Astrocyte (in vitro differentiated cells and primary cell): ENCODE results near the gene SEC22C. TPM values are rescaled to one million over a fixed set of nuclear protein-coding genes. Genes with fewer than 3 reads are reported as not detected.

Experiments used
- DNase-seq: peaks from one replicate; pipeline ENCODE4 v3.0.0-alpha.2; 2010; ENCODE audit warnings: low read depth
- FAIRE-seq: peaks from 2 replicates; lab custom pipeline; 2011; peaks lifted over from hg19 to GRCh38; lab: Jason Lieb, UNC
- H2AFZ ChIP-seq: 2 replicates; pipeline ENCODE4 v1.6.0; 2012; ENCODE audit warnings: low read depth, low read length, inconsistent platforms
- H3K27ac ChIP-seq: 2 replicates; pipeline ENCODE4 v1.5.1; 2011; ENCODE audit warnings: low read depth, low read length, inconsistent platforms
- H3K27me3 ChIP-seq: 2 replicates; pipeline ENCODE4 v1.6.0; 2011; ENCODE audit warnings: low read length, inconsistent platforms; ENCODE audit not compliant: insufficient read depth
- H3K36me3 ChIP-seq: 2 replicates; pipeline ENCODE4 v1.5.1; 2011; ENCODE audit warnings: low read length, inconsistent platforms; ENCODE audit not compliant: insufficient read depth
- H3K4me1 ChIP-seq: 2 replicates; pipeline ENCODE4 v1.5.1; 2011; ENCODE audit warnings: low read length, inconsistent platforms; ENCODE audit not compliant: insufficient read depth
- H3K4me2 ChIP-seq: 2 replicates; pipeline ENCODE4 v1.6.0; 2012; ENCODE audit warnings: low read length, inconsistent platforms
- H3K4me3 ChIP-seq: 2 replicates; pipeline ENCODE4 v1.5.1; 2011; ENCODE audit warnings: low read depth, mild to moderate bottlenecking, low read length, inconsistent platforms; ENCODE audit not compliant: insufficient read depth
- H3K79me2 ChIP-seq: 2 replicates; pipeline ENCODE4 v1.6.0; 2012; ENCODE audit warnings: mild to moderate bottlenecking, low read length, inconsistent platforms; ENCODE audit not compliant: insufficient read depth
- H3K9ac ChIP-seq: 2 replicates; pipeline ENCODE4 v1.6.0; 2012; ENCODE audit warnings: mild to moderate bottlenecking, low read length, inconsistent platforms
- H3K9me3 ChIP-seq: 2 replicates; pipeline ENCODE4 v1.5.1; 2012; ENCODE audit warnings: low read depth, mild to moderate bottlenecking, low read length, inconsistent platforms; ENCODE audit not compliant: insufficient read depth
- H4K20me1 ChIP-seq: 2 replicates; pipeline ENCODE4 v1.6.0; 2012; ENCODE audit warnings: low read length, inconsistent platforms; ENCODE audit not compliant: insufficient read depth
- H3K27ac Mint-ChIP-seq: one replicate; pipeline ENCODE4 v1.8.0; 2021; ENCODE audit warnings: mild to moderate bottlenecking, mixed read lengths; ENCODE audit not compliant: unreplicated experiment
- H3K27me3 Mint-ChIP-seq: one replicate; pipeline ENCODE4 v1.8.0; 2021; ENCODE audit warnings: low read depth, mixed read lengths; ENCODE audit not compliant: unreplicated experiment
- H3K36me3 Mint-ChIP-seq: one replicate; pipeline ENCODE4 v1.8.0; 2021; ENCODE audit warnings: low read depth, mixed read lengths; ENCODE audit not compliant: unreplicated experiment
- H3K4me1 Mint-ChIP-seq: one replicate; pipeline ENCODE4 v1.8.0; 2021; ENCODE audit warnings: low read depth, mixed read lengths; ENCODE audit not compliant: unreplicated experiment
- H3K4me3 Mint-ChIP-seq: one replicate; pipeline ENCODE4 v1.8.0; 2021; ENCODE audit warnings: mild to moderate bottlenecking, moderate library complexity, mixed read lengths; ENCODE audit not compliant: unreplicated experiment
- H3K9me3 Mint-ChIP-seq: one replicate; pipeline ENCODE4 v1.8.0; 2021; ENCODE audit warnings: mild to moderate bottlenecking, mixed read lengths; ENCODE audit not compliant: unreplicated experiment
- CTCF ChIP-seq: IDR thresholded peaks from 2 replicates; pipeline ENCODE4 v1.5.1; 2011; ENCODE audit warnings: low read depth, mild to moderate bottlenecking, inconsistent platforms, low read length, moderate library complexity; ENCODE audit not compliant: insufficient read depth
- EZH2 ChIP-seq: IDR thresholded peaks from 2 replicates; pipeline ENCODE4 v1.6.1; 2012; ENCODE audit warnings: mild to moderate bottlenecking, low read length, inconsistent platforms; ENCODE audit not compliant: insufficient read depth
- total RNA-seq: library from RNA; stranded (reverse); gene quantifications from 2 replicates; pipeline ENCODE4 v1.2.1, GENCODE V29; 2021

Gene SEC22C
- total RNA-seq, 1 donor from 2014 or later = 37.4 TPM

- Histone ChIP-seq H3K4me1 (no peaks in the 10 kb centered on the region), H3K4me3 (no peak overlapping the region), H3K9me3 (no peaks in the 10 kb centered on the region), H3K27me3 (no peaks in the 10 kb centered on the region), H2AFZ (no peak overlapping the region), H3K4me2 (no peak overlapping the region), H3K9ac (no peak overlapping the region), H3K36me3 (no peaks in the 10 kb centered on the region), H4K20me1 (no peaks in the 10 kb centered on the region), H3K27ac (no peak overlapping the region), H3K79me2 (no peaks in the 10 kb centered on the region)
- peak overlapping the region; percentile 23 for H3K27ac Mint-ChIP-seq
- peaks cover 17% of the 10 kb centered on the region for H3K4me1 Mint-ChIP-seq
- H3K27me3 Mint-ChIP-seq = peaks cover 9% of the 10 kb centered on the region
- H3K36me3 Mint-ChIP-seq = no peaks in the 10 kb centered on the region
- TF ChIP-seq EZH2 = no peak
- TF ChIP-seq CTCF = no peak
- no peak overlapping the region for H3K4me3 Mint-ChIP-seq
- FAIRE-seq (no peak), DNase-seq (no peak)
- H3K9me3 Mint-ChIP-seq = no peaks in the 10 kb centered on the region
Observed at GRCh38 chr3:42530073-42530472, 51.7 kb downstream of the SEC22C start.

GRCh38 chr3:42529468-42529867 is 52.3 kb downstream of the SEC22C start:
- H3K9me3 Mint-ChIP-seq = no peaks in the 10 kb centered on the region
- no peaks in the 10 kb centered on the region for H3K27me3 ChIP-seq
- no peak overlapping the region for H2AFZ ChIP-seq
- H3K27ac Mint-ChIP-seq = no peak overlapping the region
- H3K27ac ChIP-seq = no peak overlapping the region
- no peak overlapping the region for H3K4me3 ChIP-seq
- no peaks in the 10 kb centered on the region for H3K36me3 ChIP-seq
- peaks cover 11% of the 10 kb centered on the region for H3K27me3 Mint-ChIP-seq
- no peaks in the 10 kb centered on the region for H3K79me2 ChIP-seq
- H3K4me3 Mint-ChIP-seq = no peak overlapping the region
- H3K9me3 ChIP-seq = no peaks in the 10 kb centered on the region
- H3K4me1 Mint-ChIP-seq = peaks cover 17% of the 10 kb centered on the region
- H3K36me3 Mint-ChIP-seq = no peaks in the 10 kb centered on the region
- FAIRE-seq = no peak
- H3K4me2 ChIP-seq = no peak overlapping the region
- no peaks in the 10 kb centered on the region for H4K20me1 ChIP-seq
- TF ChIP-seq EZH2 = no peak
- TF ChIP-seq CTCF = no peak
- H3K9ac ChIP-seq = no peak overlapping the region
- DNase-seq = no peak
- H3K4me1 ChIP-seq = no peaks in the 10 kb centered on the region

GRCh38 chr3:42527368-42527917 is 54.3 kb downstream of the SEC22C start:
- DNase-seq (no peak), FAIRE-seq (no peak)
- Mint-ChIP-seq H3K27me3 (peaks cover 11% of the 10 kb centered on the region), H3K36me3 (no peaks in the 10 kb centered on the region), H3K9me3 (no peaks in the 10 kb centered on the region), H3K27ac (no peak overlapping the region), H3K4me1 (peaks cover 6% of the 10 kb centered on the region), H3K4me3 (no peak overlapping the region)
- no peak overlapping the region for H2AFZ ChIP-seq
- H3K4me1 ChIP-seq = no peaks in the 10 kb centered on the region
- no peaks in the 10 kb centered on the region for H3K79me2 ChIP-seq
- H4K20me1 ChIP-seq = no peaks in the 10 kb centered on the region
- H3K27ac ChIP-seq = no peak overlapping the region
- H3K4me3 ChIP-seq = no peak overlapping the region
- H3K9ac ChIP-seq = no peak overlapping the region
- TF ChIP-seq CTCF = no peak
- no peak for TF ChIP-seq EZH2
- H3K9me3 ChIP-seq = no peaks in the 10 kb centered on the region
- H3K36me3 ChIP-seq = no peaks in the 10 kb centered on the region
- H3K4me2 ChIP-seq = no peak overlapping the region
- no peaks in the 10 kb centered on the region for H3K27me3 ChIP-seq
